Panc1 (cell line): ENCODE measurements around the gene CDKL4. TPM values are rescaled to one million over a fixed set of nuclear protein-coding genes. Genes with fewer than 3 reads are reported as not detected.

Experiments used
- ATAC-seq: fragments of 200-7000 bp; cut with Tn5 transposase; 2 replicates; pipeline ENCODE4 v1.9.1; 2020; ENCODE audit warnings: mild to moderate bottlenecking, moderate library complexity
- BruUV-seq: library from RNA; stranded (reverse); fragments of 400-500 nt; replicated peaks from 2 replicates; lab custom pipeline; 2021; lab: Mats Ljungman, UMichigan
- CTCF ChIA-PET: fragments of 300-600 bp; sonication (Branson Sonifier 250); formaldehyde crosslinking; loops from one replicate; lab custom pipeline; 2022; ENCODE audit warnings: antibody characterized with exemption; lab: Charles Lee
- POLR2A ChIA-PET: fragments of 300-600 bp; sonication (Branson Sonifier 250); formaldehyde crosslinking; loops from one replicate; lab custom pipeline; 2022; ENCODE audit warnings: antibody characterized with exemption; lab: Charles Lee
- DNase-seq: peaks from one replicate; pipeline ENCODE4 v3.0.0-alpha.2; 2010; ENCODE audit warnings: low read depth, low spot score
- H3K27ac ChIP-seq: 2 replicates; pipeline ENCODE4 v1.5.1; 2011; ENCODE audit warnings: mild to moderate bottlenecking, low read length, inconsistent platforms
- H3K27me3 ChIP-seq: fragments of 200-500 bp; sonication (Bioruptor generic); 2 replicates; pipeline ENCODE4 v1.6.0; 2014; ENCODE audit warnings: low read length, inconsistent platforms; ENCODE audit not compliant: control insufficient read depth, insufficient read depth
- H3K36me3 ChIP-seq: fragments of 200-500 bp; sonication (Bioruptor generic); 2 replicates; pipeline ENCODE4 v1.5.1; 2014; ENCODE audit warnings: inconsistent platforms, mild to moderate bottlenecking, low read length, moderate library complexity; ENCODE audit not compliant: control insufficient read depth, insufficient read depth
- H3K4me1 ChIP-seq: 2 replicates; pipeline ENCODE4 v1.5.1; 2011; ENCODE audit warnings: inconsistent platforms, mild to moderate bottlenecking, low read length, moderate library complexity; ENCODE audit not compliant: control insufficient read depth, insufficient read depth
- H3K4me3 ChIP-seq, 2 experiments: 2 replicates each; pipeline ENCODE4 v1.5.1; 2011 to 2012; ENCODE audit warnings: low read depth in 2 of 2, low read length in 2 of 2, mild to moderate bottlenecking in 2 of 2, inconsistent platforms in 1 of 2, moderate library complexity in 1 of 2
- H3K9me3 ChIP-seq: fragments of 200-500 bp; sonication (Bioruptor generic); 2 replicates; pipeline ENCODE4 v1.5.1; 2014; ENCODE audit warnings: low read depth, mild to moderate bottlenecking, inconsistent platforms, low read length, moderate library complexity; ENCODE audit not compliant: control insufficient read depth, insufficient read depth
- CTCF ChIP-seq: fragments of 450-650 bp; IDR thresholded peaks from 2 replicates; pipeline ENCODE4 v1.5.1; 2017; ENCODE audit warnings: mild to moderate bottlenecking
- POLR2AphosphoS5 ChIP-seq: IDR thresholded peaks from 2 replicates; pipeline ENCODE4 v1.6.1; 2012; ENCODE audit warnings: mild to moderate bottlenecking, low read depth, low read length, moderate library complexity
- SIN3A ChIP-seq: IDR thresholded peaks from 2 replicates; pipeline ENCODE4 v1.6.1; 2012; ENCODE audit warnings: low read depth, mild to moderate bottlenecking, low read length, moderate library complexity, borderline replicate concordance; ENCODE audit not compliant: insufficient read depth
- TCF7L2 ChIP-seq: IDR thresholded peaks from 2 replicates; pipeline ENCODE4 v1.6.1; 2011; ENCODE audit warnings: mild to moderate bottlenecking, low read depth, low read length, inconsistent platforms
- in situ Hi-C: cut with HindIII; loops from 2 replicates; pipeline ENCODE4 v1.10.0; 2016; ENCODE audit warnings: low sequenced_read_pairs, low pct_unique_long_range_greater_than_20kb
- intact Hi-C: fragments of 100-400 bp; cut with micrococcal nuclease; formaldehyde crosslinking; loops from one replicate; pipeline ENCODE4 v1.10.0; 2022; ENCODE audit not compliant: unreplicated experiment
- total RNA-seq: library from RNA; stranded (reverse); gene quantifications from one replicate; pipeline ENCODE4 v1.2.1, GENCODE V29; 2021; ENCODE audit not compliant: unreplicated experiment
- TF ChIP-seq, protein P1 (sequence below), 2 experiments: IDR thresholded peaks; 2 replicates each; pipeline ENCODE4 v1.6.1; 2011 to 2012; ENCODE audit warnings: low read depth in 2 of 2, control low read depth in 1 of 2, low read length in 1 of 2, mild to moderate bottlenecking in 1 of 2, moderate library complexity in 1 of 2; ENCODE audit not compliant: insufficient read depth in 1 of 2

Gene CDKL4
- total RNA-seq, 1 experiment from 2014 or later, result not detected

DNA sequence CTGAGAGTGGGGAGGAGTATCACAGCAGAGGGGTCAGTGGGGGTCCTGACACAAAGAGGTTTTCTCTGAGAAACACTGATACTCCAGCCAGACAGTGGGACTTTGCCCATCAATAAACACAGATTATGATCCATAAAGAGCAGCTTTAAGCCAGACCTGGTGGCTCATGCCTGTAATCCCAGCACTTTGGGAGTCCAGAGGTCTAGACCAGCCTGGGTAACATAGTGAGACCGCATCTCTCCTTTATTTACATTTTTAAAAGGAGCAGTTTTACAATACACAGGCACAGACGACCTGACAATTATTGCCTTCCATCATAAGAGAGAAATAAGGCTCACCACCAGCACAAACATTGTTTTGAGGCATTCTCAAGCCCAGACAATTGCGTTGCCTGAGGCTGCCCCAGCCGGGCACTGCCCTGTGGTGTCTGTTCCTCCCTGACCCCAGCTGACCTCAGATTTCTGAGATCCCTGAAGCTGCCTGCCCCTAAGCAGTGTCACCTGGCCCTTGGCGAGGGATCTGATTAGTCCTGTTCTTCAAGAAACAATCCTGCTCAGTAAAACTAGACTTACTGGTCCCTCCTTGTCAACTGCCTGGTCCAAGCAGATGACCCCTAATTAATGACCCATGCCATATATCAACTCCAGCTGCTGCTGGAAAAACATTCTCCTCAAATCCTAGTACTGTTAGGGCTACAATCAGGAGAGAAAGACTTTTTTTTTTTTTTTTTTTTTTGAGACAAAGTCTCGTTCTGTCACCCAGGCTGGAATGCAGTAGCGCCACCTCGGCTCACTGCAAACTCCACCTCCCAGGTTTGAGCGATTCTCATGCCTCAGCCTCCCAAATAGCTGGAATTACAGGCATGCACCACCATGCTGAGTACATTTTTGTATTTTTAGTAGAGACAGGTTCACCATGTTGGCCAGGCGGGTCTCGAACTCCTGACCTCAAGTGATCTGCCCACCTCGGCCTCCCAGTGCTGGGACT lies 63.5 kb downstream of the CDKL4 start:
- BruUV-seq, result no TSS peak
- ChIA-PET POLR2A (no interaction called here), CTCF (no interaction called here)
- H3K4me1 ChIP-seq, result no peaks in the 10 kb centered on the region
- TF ChIP-seq SIN3A (no peak), TCF7L2 (no peak), POLR2AphosphoS5 (no peak), CTCF (no peak)
- TF ChIP-seq, protein P1, sequence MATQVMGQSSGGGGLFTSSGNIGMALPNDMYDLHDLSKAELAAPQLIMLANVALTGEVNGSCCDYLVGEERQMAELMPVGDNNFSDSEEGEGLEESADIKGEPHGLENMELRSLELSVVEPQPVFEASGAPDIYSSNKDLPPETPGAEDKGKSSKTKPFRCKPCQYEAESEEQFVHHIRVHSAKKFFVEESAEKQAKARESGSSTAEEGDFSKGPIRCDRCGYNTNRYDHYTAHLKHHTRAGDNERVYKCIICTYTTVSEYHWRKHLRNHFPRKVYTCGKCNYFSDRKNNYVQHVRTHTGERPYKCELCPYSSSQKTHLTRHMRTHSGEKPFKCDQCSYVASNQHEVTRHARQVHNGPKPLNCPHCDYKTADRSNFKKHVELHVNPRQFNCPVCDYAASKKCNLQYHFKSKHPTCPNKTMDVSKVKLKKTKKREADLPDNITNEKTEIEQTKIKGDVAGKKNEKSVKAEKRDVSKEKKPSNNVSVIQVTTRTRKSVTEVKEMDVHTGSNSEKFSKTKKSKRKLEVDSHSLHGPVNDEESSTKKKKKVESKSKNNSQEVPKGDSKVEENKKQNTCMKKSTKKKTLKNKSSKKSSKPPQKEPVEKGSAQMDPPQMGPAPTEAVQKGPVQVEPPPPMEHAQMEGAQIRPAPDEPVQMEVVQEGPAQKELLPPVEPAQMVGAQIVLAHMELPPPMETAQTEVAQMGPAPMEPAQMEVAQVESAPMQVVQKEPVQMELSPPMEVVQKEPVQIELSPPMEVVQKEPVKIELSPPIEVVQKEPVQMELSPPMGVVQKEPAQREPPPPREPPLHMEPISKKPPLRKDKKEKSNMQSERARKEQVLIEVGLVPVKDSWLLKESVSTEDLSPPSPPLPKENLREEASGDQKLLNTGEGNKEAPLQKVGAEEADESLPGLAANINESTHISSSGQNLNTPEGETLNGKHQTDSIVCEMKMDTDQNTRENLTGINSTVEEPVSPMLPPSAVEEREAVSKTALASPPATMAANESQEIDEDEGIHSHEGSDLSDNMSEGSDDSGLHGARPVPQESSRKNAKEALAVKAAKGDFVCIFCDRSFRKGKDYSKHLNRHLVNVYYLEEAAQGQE (IDR thresholded peaks at IDR 0.05; ENCODE audit: insufficient read depth in 1 of 2, low read depth in 2 of 2, low read length in 1 of 2), result no peak
- ATAC-seq (no peak; the same call in 1 of the 2 replicates), DNase-seq (no peak)
- H3K27ac ChIP-seq, result no peak overlapping the region
- H3K4me3 ChIP-seq, result no peak overlapping the region
- in situ Hi-C loops, result no loop called here
- H3K36me3 ChIP-seq, result no peaks in the 10 kb centered on the region
- H3K27me3 ChIP-seq, result no peaks in the 10 kb centered on the region; the same call in 1 of the 2 replicates
- intact Hi-C loops, result no loop called here
- no peaks in the 10 kb centered on the region for H3K9me3 ChIP-seq

- TF ChIP-seq POLR2AphosphoS5, result no peak
- no peak for TF ChIP-seq TCF7L2
- TF ChIP-seq, protein P1 (IDR thresholded peaks at IDR 0.05; ENCODE audit: insufficient read depth in 1 of 2, low read depth in 2 of 2, low read length in 1 of 2), result no peak
- no peak for TF ChIP-seq CTCF
- no peak for TF ChIP-seq SIN3A
- H3K27me3 ChIP-seq, result no peaks in the 10 kb centered on the region; the same call in 1 of the 2 replicates
Observed at GRCh38 chr2:39178756-39179155, 65.0 kb downstream of the CDKL4 start.

More at GRCh38 chr2:39178756-39179155, 65.0 kb downstream of the CDKL4 start:
- no TSS peak for BruUV-seq
- no peaks in the 10 kb centered on the region for H3K4me1 ChIP-seq
- DNase-seq (no peak), ATAC-seq (no peak)
- H3K27ac ChIP-seq, result no peak overlapping the region
- ChIA-PET POLR2A (no interaction called here), CTCF (no interaction called here)
- no peaks in the 10 kb centered on the region for H3K9me3 ChIP-seq
- H3K36me3 ChIP-seq, result no peaks in the 10 kb centered on the region
- in situ Hi-C loops, result no loop called here
- intact Hi-C loops, result no loop called here
- H3K4me3 ChIP-seq, result no peak overlapping the region
